GM18951 (cell line): Measurements from ENCODE around the gene ARCN1.

Experiments used
- POLR2A ChIP-seq: IDR thresholded peaks from 4 replicates; pipeline ENCODE4 v1.6.1; 2011; ENCODE audit warnings: mild to moderate bottlenecking; ENCODE audit not compliant: insufficient read length, insufficient read depth; ENCODE audit errors: extremely low read depth
- in situ Hi-C: fragments of 300-500 bp; cut with MboI; formaldehyde crosslinking; loops from one replicate; pipeline ENCODE4 v1.12.0; 2022; ENCODE audit warnings: low sequenced_read_pairs, mixed read lengths, inconsistent platforms; ENCODE audit not compliant: unreplicated experiment

The ARCN1 gene

GRCh38 chr11:118532852-118533768 lies 39.1 kb upstream of the ARCN1 start:
- in situ Hi-C loops = no loop called here
- TF ChIP-seq POLR2A = no peak

- TF ChIP-seq POLR2A = no peak
- in situ Hi-C loops = no loop called here
These were observed 38.2 kb upstream of the ARCN1 start for GRCh38 chr11:118533769-118534729.

DNA sequence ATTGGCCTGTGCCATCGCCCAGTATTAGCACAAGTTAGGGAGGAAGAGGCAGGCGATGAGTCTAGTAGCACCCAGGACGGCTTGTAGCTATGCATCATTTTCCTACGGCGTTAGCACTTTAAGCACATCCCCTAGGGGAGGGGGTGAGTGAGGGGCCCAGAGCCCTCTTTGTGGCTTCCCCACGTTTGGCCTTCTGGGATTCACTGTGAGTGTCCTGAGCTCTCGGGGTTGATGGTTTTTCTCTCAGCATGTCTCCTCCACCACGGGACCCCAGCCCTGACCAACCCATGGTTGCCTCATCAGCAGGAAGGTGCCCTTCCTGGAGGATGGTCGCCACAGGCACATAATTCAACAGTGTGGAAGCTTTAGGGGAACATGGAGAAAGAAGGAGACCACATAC lies 36.9 kb upstream of the ARCN1 start:
- no peak for TF ChIP-seq POLR2A
- in situ Hi-C loops = no loop called here

DNA sequence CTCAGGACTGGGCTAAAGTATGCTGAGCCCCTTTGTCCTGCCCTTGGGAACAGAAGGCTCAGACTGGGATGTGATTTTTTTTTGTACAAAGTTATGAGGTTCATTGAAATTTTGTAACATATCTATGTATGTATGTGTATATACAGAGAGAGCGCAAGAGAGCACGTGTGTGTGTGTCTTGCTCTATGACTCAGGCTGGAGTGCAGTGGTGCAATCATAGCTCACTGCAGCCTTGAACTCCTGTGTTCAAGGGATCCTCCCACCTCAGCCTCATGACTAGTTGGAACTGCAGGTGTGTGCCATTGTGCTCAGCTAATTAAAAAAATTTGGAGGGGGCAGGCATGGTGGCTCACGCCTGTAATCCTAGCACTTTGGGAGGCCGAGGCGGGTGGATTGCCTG lies 35.5 kb upstream of the ARCN1 start:
- in situ Hi-C loops = no loop called here
- TF ChIP-seq POLR2A = no peak

DNA sequence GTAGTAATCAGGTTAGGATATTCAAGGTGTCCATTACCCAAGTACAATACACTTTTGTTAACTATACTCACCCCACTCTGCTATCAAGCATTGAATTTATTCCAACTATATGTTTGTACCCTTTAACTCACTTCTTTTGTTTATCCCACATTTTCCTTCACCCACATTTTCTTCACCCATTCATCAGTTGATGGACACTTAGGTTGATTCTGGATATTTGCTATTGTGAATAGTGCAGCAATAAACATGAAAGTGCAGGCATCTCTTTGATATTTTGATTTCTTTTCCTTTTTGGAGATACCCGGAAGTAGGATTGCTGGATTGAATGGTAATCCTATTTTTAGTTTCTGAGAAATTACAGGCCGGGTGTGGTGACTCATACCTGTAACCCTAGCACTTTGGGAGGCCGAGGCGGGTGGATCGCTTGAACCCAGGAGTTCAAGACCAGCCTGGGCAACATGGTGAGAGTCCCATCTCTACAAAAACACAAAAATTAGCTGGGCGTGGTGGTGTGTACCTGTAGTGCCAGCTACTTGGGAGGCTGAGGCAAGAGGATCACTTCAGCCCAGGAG lies 34.7 kb upstream of the ARCN1 start:
- TF ChIP-seq POLR2A = no peak
- in situ Hi-C loops = no loop called here

GRCh38 chr11:118544010-118544646 lies 28.1 kb upstream of the ARCN1 start:
- no peak for TF ChIP-seq POLR2A
- in situ Hi-C loops = no loop called here

GRCh38 chr11:118544647-118545010 lies 27.6 kb upstream of the ARCN1 start:
- in situ Hi-C loops = no loop called here

GRCh38 chr11:118545533-118545932 lies 26.7 kb upstream of the ARCN1 start:
- in situ Hi-C loops = no loop called here
- TF ChIP-seq POLR2A = no peak

More at GRCh38 chr11:118544647-118545010, 27.6 kb upstream of the ARCN1 start:
- no peak for TF ChIP-seq POLR2A

DNA sequence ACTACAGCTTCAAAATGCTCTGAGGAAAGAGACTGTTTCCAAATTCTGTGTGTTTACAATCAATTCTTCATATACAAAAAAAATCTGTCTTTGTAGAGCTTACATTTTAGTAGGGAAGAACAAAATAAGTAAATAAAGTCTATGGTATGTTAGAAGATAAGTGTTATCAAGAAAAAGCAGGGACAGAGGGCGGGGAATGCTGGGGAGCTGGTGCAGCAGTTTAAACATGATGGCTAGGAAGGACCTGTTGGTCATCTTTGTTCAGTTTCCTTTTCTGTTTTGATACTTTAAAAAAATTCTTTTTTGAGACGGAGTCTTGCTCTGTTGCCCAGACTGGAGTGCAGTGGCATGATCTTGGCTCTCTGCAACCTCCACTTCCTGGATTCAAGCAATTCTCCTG lies 25.1 kb upstream of the ARCN1 start:
- no peak for TF ChIP-seq POLR2A

GRCh38 chr11:118552341-118552740 lies 19.9 kb upstream of the ARCN1 start:
- TF ChIP-seq POLR2A = no peak

More for the DNA sequence above, 25.1 kb upstream of the ARCN1 start:
- in situ Hi-C loops = no loop called here

DNA sequence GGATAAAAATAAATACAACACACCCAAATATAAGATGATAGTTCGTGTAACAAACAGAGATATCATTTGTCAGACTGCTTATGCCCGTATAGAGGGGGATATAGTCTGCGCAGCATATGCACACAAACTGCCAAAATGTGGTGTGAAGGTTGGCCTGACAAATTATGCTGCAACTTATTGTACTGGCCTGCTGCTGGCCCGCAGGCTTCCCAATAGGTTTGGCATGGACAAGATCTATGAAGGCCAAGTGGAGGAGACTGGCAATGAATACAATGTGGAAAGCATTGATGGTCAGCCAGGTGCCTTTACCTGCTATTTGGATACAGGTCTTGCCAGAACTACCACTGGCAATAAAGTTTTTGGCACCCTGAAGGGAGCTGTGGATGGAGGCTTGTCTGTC lies 11.4 kb upstream of the ARCN1 start:
- in situ Hi-C loops = no loop called here
- TF ChIP-seq POLR2A = no peak

More at GRCh38 chr11:118552341-118552740, 19.9 kb upstream of the ARCN1 start:
- in situ Hi-C loops = no loop called here

DNA sequence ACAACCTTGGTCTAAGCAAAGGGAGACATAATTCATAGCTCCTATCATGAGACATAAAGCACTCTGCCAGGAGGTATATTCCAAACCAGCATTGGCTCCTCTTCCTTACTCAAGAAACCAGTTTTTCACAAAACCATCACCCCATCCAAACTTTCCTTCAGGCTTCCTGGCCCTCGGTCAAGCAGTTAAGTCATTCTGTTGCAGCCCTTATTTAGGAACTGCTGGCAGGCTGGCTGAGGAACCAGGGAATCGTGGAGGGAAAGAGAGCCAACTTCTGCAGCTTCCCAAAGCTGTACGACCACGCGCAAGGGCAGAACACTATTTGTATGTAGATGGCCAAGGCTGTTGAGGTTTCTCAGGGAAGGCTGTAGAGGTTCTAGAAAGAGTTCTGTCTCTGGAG lies 7.2 kb upstream of the ARCN1 start:
- no peak for TF ChIP-seq POLR2A
- in situ Hi-C loops = no loop called here

- TF ChIP-seq POLR2A = no peak
- in situ Hi-C loops = no loop called here
These were observed 2.5 kb upstream of the ARCN1 start for GRCh38 chr11:118569670-118570069.
